HepG2 (cell line): Measurements from ENCODE around the gene ALDH2. TPM values are rescaled to one million over a fixed set of nuclear protein-coding genes. Genes with fewer than 3 reads are reported as not detected.

Experiments used
- ATAC-seq: fragments of 200-7000 bp; cut with Tn5 transposase; 3 replicates; pipeline ENCODE4 v1.9.1; 2020; ENCODE audit warnings: mild to moderate bottlenecking, moderate library complexity
- BruUV-seq: library from RNA; stranded (reverse); fragments of 400-500 nt; replicated peaks from 2 replicates; lab custom pipeline; 2021; lab: Mats Ljungman, UMichigan
- CTCF ChIA-PET: fragments of 300-600 bp; formaldehyde crosslinking; extraction: SDS; loops from one replicate; lab custom pipeline; 2021; ENCODE audit warnings: low total read pairs, inconsistent platforms, low intra/inter-chr PET ratio; lab: Yijun Ruan, JAX
- POLR2A ChIA-PET: fragments of 350-600 bp; sonication (Branson Sonifier 250); formaldehyde crosslinking; loops from one replicate; lab custom pipeline; 2020; ENCODE audit warnings: antibody characterized with exemption, inconsistent platforms; lab: Yijun Ruan, JAX
- DNase-seq: peaks from one replicate; pipeline ENCODE4 v3.0.0-alpha.2; 2015; ENCODE audit warnings: low spot score
- FAIRE-seq: peaks from 3 replicates; lab custom pipeline; 2011; peaks lifted over from hg19 to GRCh38; lab: Jason Lieb, UNC
- H2AFZ ChIP-seq: one replicate; pipeline ENCODE4 v1.6.1; 2011; ENCODE audit warnings: low read length, inconsistent platforms
- H3K27ac ChIP-seq: fragments of 300-600 bp; 3 replicates; pipeline ENCODE4 v1.8.0; 2011; ENCODE audit warnings: mixed run types, mild to moderate bottlenecking, mixed read lengths, low read length, inconsistent platforms; ENCODE audit not compliant: insufficient read depth; ENCODE audit errors: extremely low read length
- H3K27me3 ChIP-seq, 2 experiments: fragments of 200-600 bp in 1 of 2; 2 replicates in 1 of 2; 3 replicates in 1 of 2; pipeline versions ENCODE4 v1.6.0 to v1.8.0; 2011; ENCODE audit warnings: low read length in 2 of 2, mild to moderate bottlenecking in 2 of 2, moderate library complexity in 2 of 2, inconsistent platforms in 1 of 2; ENCODE audit not compliant: insufficient read depth in 2 of 2, control insufficient read depth in 1 of 2
- H3K36me3 ChIP-seq, 2 experiments: fragments of 200-600 bp in 1 of 2; replicated peaks in 1 of 2; 2 replicates in 1 of 2; 3 replicates in 1 of 2; pipeline versions ENCODE4 v1.5.1 to v1.8.0; 2011; ENCODE audit warnings: low read length in 2 of 2, inconsistent platforms in 1 of 2; ENCODE audit not compliant: insufficient read depth in 2 of 2, control insufficient read depth in 1 of 2
- H3K4me1 ChIP-seq: 2 replicates; pipeline ENCODE4 v1.5.1; 2012; ENCODE audit warnings: low read length, inconsistent platforms; ENCODE audit not compliant: insufficient read depth
- H3K4me2 ChIP-seq: 2 replicates; pipeline ENCODE4 v1.6.0; 2011; ENCODE audit warnings: low read depth, low read length, inconsistent platforms
- H3K4me3 ChIP-seq, 3 experiments: fragments of 200-600 bp in 1 of 3; sonication (generic), shearing (Covaris generic) in 1 of 3; replicated peaks in 1 of 3; 2 replicates each; pipeline ENCODE4 v1.5.1; 2011 to 2016; ENCODE audit warnings: low read length in 3 of 3, inconsistent platforms in 2 of 3, low read depth in 2 of 3, mild to moderate bottlenecking in 2 of 3, control low read depth in 1 of 3, mixed read lengths in 1 of 3; ENCODE audit not compliant: insufficient read depth in 1 of 3
- H3K79me2 ChIP-seq: one replicate; pipeline ENCODE4 v1.6.1; 2011; ENCODE audit warnings: low read length, inconsistent platforms; ENCODE audit not compliant: insufficient read depth
- H3K9ac ChIP-seq: 2 replicates; pipeline ENCODE4 v1.6.0; 2011; ENCODE audit warnings: mild to moderate bottlenecking, low read depth, low read length, inconsistent platforms; ENCODE audit not compliant: insufficient read depth
- H3K9me3 ChIP-seq: 2 replicates; pipeline ENCODE4 v1.5.1; 2012; ENCODE audit warnings: mild to moderate bottlenecking, low read length
- H4K20me1 ChIP-seq: 2 replicates; pipeline ENCODE4 v1.6.0; 2011; ENCODE audit warnings: inconsistent platforms, mild to moderate bottlenecking, low read length, moderate library complexity; ENCODE audit not compliant: insufficient read depth
- GFI1 ChIP-seq: sonication (generic); formaldehyde crosslinking; IDR thresholded peaks from 2 replicates; pipeline ENCODE4 v1.5.0; 2020; ENCODE audit warnings: missing genetic modification reagents, mild to moderate bottlenecking, borderline replicate concordance
- HCFC1 ChIP-seq: fragments of 150-350 bp; IDR thresholded peaks from 2 replicates; pipeline ENCODE4 v1.6.1; 2014; ENCODE audit warnings: low read depth, low read length
- HDAC1 ChIP-seq: sonication (generic); formaldehyde crosslinking; IDR thresholded peaks from 2 replicates; pipeline ENCODE4 v1.5.1; 2020; ENCODE audit warnings: mild to moderate bottlenecking, missing genetic modification reagents
- MEF2D ChIP-seq: sonication (generic); formaldehyde crosslinking; IDR thresholded peaks from 2 replicates; pipeline ENCODE4 v1.5.1; 2020; ENCODE audit warnings: mild to moderate bottlenecking, missing genetic modification reagents
- MIER3 ChIP-seq: IDR thresholded peaks from 2 replicates; pipeline ENCODE4 v1.6.1; 2016; ENCODE audit warnings: missing compliant biosample characterization, borderline replicate concordance
- RARG ChIP-seq: sonication (generic); formaldehyde crosslinking; IDR thresholded peaks from 2 replicates; pipeline ENCODE4 v1.4.0; 2020; ENCODE audit warnings: low read depth, mild to moderate bottlenecking, missing genetic modification reagents
- REXO4 ChIP-seq: sonication (generic); formaldehyde crosslinking; IDR thresholded peaks from 2 replicates; pipeline ENCODE4 v1.8.0; 2022; ENCODE audit warnings: missing genetic modification reagents, mild to moderate bottlenecking, borderline replicate concordance
- SMARCE1 ChIP-seq: fragments of 450-650 bp; IDR thresholded peaks from 2 replicates; pipeline ENCODE4 v1.6.1; 2017; ENCODE audit warnings: borderline replicate concordance
- SNAPC2 ChIP-seq: sonication (generic); formaldehyde crosslinking; IDR thresholded peaks from 2 replicates; pipeline ENCODE4 v1.8.1; 2022; ENCODE audit warnings: mild to moderate bottlenecking, missing genetic modification reagents
- ZFP91 ChIP-seq: sonication (generic); formaldehyde crosslinking; IDR thresholded peaks from 2 replicates; pipeline ENCODE4 v1.9.0; 2022; ENCODE audit warnings: missing genetic modification reagents, mild to moderate bottlenecking, borderline replicate concordance
- ZNF292 ChIP-seq: sonication (generic); formaldehyde crosslinking; IDR thresholded peaks from 2 replicates; pipeline ENCODE4 v1.8.1; 2022; ENCODE audit warnings: mild to moderate bottlenecking, low read depth, missing genetic modification reagents, borderline replicate concordance
- ZNF367 ChIP-seq: sonication (generic); formaldehyde crosslinking; IDR thresholded peaks from 2 replicates; pipeline ENCODE4 v1.4.0; 2020; ENCODE audit warnings: missing genetic modification reagents, borderline replicate concordance
- ZNF513 ChIP-seq: sonication (generic); formaldehyde crosslinking; conservative IDR thresholded peaks from 2 replicates; pipeline ENCODE4 v1.5.0; 2020; ENCODE audit warnings: missing genetic modification reagents
- WGBS: methylation state at CpG from one replicate; pipeline ENCODE4 v1.1.6; 2017; ENCODE audit warnings: low lambda C conversion rate; 5-methylcytosine and 5-hydroxymethylcytosine counted together
- in situ Hi-C: cut with HindIII; loops from 2 replicates; pipeline ENCODE4 v1.10.0; 2017; ENCODE audit warnings: low pct_unique_long_range_greater_than_20kb; ENCODE audit not compliant: extremely low pct_ligation_motif_present
- intact Hi-C: fragments of 100-400 bp; cut with micrococcal nuclease; formaldehyde crosslinking; loops from one replicate; pipeline ENCODE4 v1.10.0; 2022; ENCODE audit not compliant: unreplicated experiment
- polyA plus RNA-seq, 8 experiments: library from polyadenylated mRNA; depleted of rRNA in 3 of 8; stranded (reverse) in 7 of 8; unstranded in 1 of 8; fragments of >200 nt; fragmentation: Illumina TruSeq in 4 of 8; extraction: Trizol in 4 of 8; gene quantifications; 2 replicates each; pipeline versions ENCODE4 v1.2.1 to v1.2.3, GENCODE V29; 2011 to 2016; ENCODE audit warnings: low read depth in 4 of 8, missing spikeins in 1 of 8, mixed read lengths in 1 of 8; ENCODE audit not compliant: insufficient read depth in 1 of 8
- total RNA-seq, 5 experiments: library from RNA; depleted of rRNA; stranded (reverse); fragments of >200 nt; fragmentation: Illumina TruSeq; extraction: Trizol; gene quantifications; 2 replicates each; pipeline ENCODE4 v1.2.3, GENCODE V29; 2016; ENCODE audit warnings: low read depth in 1 of 5

Gene ALDH2
- total and polyA plus RNA-seq, 2 of the 13 experiments (the other 11 are each of a cell fraction or from before 2014, with no cell fraction given) = 78.8 to 103 TPM

GRCh38 chr12:111758120-111758561 is 8.6 kb upstream of the ALDH2 start:
- Histone ChIP-seq H3K4me2 (no peak overlapping the region), H3K27me3 (no peaks in the 10 kb centered on the region), H3K79me2 (no peaks in the 10 kb centered on the region), H3K4me1 (peaks cover 9% of the 10 kb centered on the region), H3K9me3 (no peaks in the 10 kb centered on the region), H3K4me3 (no peak overlapping the region), H3K27ac (no peak overlapping the region), H2AFZ (no peak overlapping the region), H3K36me3 (no peaks in the 10 kb centered on the region), H3K9ac (no peak overlapping the region), H4K20me1 (no peaks in the 10 kb centered on the region)
- in situ Hi-C loops = loop anchor here (5.0 to 10.0 kb wide), 2 partner anchors 34 to 57 kb away; no protein-coding TSS in a partner anchor
- POLR2A ChIA-PET = no interaction called here
- ATAC-seq = no peak
- intact Hi-C loops = no loop called here
- TF ChIP-seq SMARCE1 (no peak), GFI1 (CRISPR knock-in tag) (no peak), ZNF292 (CRISPR knock-in tag) (no peak), HCFC1 (no peak), ZNF367 (CRISPR knock-in tag) (no peak), MIER3 (CRISPR knock-in tag) (no peak), MEF2D (CRISPR knock-in tag) (no peak), ZFP91 (CRISPR knock-in tag) (no peak), REXO4 (CRISPR knock-in tag) (no peak), HDAC1 (CRISPR knock-in tag) (no peak), ZNF513 (CRISPR knock-in tag) (no peak), SNAPC2 (no peak), RARG (no peak)
- no TSS peak for BruUV-seq
- FAIRE-seq = no peak
- no peak for DNase-seq
- 96% methylated on average over 9 of the region's 9 CpGs for WGBS
- CTCF ChIA-PET = no interaction called here
